WI38 (cell line): ENCODE results near the gene VPS26C.
"Not testable (repeated sequence)": the region's sequence is repeated elsewhere in the genome, so short reads cannot be mapped to it uniquely, and the experiment has no call there.

Experiments used
- H3K4me3 ChIP-seq: 2 replicates; pipeline ENCODE4 v1.5.1; 2011; ENCODE audit warnings: low read depth, mild to moderate bottlenecking, control low read depth, low read length
- TF ChIP-seq, protein P1 (sequence below): IDR thresholded peaks from 2 replicates; pipeline ENCODE4 v1.5.1; 2012; ENCODE audit warnings: low read depth, mild to moderate bottlenecking, control low read depth, low read length

VPS26C gene

GRCh38 chr21:37267269-37268185 lies at the start of gene VPS26C:
VPS26C (minus strand) TSS chr21:37267334; CDS start chr21:37267294, 40 bp downstream.
- TF ChIP-seq, protein P1, sequence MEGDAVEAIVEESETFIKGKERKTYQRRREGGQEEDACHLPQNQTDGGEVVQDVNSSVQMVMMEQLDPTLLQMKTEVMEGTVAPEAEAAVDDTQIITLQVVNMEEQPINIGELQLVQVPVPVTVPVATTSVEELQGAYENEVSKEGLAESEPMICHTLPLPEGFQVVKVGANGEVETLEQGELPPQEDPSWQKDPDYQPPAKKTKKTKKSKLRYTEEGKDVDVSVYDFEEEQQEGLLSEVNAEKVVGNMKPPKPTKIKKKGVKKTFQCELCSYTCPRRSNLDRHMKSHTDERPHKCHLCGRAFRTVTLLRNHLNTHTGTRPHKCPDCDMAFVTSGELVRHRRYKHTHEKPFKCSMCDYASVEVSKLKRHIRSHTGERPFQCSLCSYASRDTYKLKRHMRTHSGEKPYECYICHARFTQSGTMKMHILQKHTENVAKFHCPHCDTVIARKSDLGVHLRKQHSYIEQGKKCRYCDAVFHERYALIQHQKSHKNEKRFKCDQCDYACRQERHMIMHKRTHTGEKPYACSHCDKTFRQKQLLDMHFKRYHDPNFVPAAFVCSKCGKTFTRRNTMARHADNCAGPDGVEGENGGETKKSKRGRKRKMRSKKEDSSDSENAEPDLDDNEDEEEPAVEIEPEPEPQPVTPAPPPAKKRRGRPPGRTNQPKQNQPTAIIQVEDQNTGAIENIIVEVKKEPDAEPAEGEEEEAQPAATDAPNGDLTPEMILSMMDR = no peak
- peak within 1 kb of the TSS; percentile 85 for H3K4me3 ChIP-seq

DNA sequence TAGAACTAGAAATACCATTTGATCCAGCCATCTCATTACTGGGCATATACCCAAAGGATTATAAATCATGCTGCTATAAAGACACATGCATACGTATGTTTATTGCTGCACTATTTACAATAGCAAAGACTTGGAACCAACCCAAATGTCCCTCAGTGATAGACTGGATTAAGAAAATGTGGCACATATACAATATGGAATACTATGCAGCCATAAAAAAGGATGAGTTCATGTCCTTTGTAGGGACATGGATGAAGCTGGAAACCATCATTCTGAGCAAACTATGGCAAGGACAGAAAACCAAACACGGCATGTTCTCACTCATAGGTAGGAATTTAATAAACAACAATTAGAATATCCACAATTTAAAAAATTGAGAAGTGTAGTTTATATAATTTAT lies 48.9 kb upstream of the VPS26C start:
- not testable (repeated sequence) for H3K4me3 ChIP-seq

GRCh38 chr21:37300114-37300751 lies 33.1 kb upstream of the VPS26C start:
- no peak overlapping the region for H3K4me3 ChIP-seq
- TF ChIP-seq, protein P1 = no peak

- H3K4me3 ChIP-seq = no peak overlapping the region
- TF ChIP-seq, protein P1 = no peak
Observed at GRCh38 chr21:37297364-37297763, 30.2 kb upstream of the VPS26C start.

DNA sequence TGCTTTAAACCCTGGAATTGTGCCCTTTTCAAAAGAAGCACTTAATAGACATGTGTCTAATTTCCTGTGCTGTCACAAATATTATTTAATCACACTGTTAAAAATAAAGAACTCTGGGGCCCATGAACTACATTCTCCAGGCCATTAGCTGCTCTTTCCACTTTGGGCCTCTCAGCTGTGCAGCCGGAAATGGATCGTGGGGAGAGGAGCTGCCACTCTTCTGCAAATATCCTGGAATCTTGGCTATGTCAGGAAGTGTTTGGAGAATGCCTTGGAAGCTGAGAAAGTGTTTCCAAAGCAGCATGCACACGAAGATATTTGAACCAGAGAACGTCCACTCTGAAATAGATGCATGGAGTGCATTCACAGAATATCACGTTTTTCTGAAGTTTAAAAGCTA lies 27.5 kb upstream of the VPS26C start:
- H3K4me3 ChIP-seq = no peak overlapping the region
- TF ChIP-seq, protein P1 = no peak

DNA sequence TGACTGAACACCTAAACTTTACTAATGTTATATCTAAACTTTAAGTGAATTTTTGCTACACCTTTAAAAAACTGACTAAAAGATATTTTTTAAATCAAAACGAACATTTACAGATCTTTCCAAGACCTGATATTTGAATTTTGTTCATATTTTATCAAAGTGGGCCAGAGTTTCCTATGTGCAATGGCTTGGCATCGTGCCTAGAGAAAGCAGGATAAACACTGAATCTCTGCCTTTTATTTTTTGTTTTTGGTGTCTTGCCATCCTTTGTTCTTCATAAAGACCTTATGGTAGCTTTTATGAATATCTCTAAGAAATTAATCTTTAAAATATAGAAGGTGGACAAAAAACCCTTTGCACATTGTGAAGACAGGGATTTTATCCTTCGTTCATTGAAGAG lies 25.8 kb upstream of the VPS26C start:
- H3K4me3 ChIP-seq = no peak overlapping the region
- TF ChIP-seq, protein P1 = no peak

GRCh38 chr21:37292041-37292440 lies 24.9 kb upstream of the VPS26C start:
- no peak overlapping the region for H3K4me3 ChIP-seq
- TF ChIP-seq, protein P1 = no peak

DNA sequence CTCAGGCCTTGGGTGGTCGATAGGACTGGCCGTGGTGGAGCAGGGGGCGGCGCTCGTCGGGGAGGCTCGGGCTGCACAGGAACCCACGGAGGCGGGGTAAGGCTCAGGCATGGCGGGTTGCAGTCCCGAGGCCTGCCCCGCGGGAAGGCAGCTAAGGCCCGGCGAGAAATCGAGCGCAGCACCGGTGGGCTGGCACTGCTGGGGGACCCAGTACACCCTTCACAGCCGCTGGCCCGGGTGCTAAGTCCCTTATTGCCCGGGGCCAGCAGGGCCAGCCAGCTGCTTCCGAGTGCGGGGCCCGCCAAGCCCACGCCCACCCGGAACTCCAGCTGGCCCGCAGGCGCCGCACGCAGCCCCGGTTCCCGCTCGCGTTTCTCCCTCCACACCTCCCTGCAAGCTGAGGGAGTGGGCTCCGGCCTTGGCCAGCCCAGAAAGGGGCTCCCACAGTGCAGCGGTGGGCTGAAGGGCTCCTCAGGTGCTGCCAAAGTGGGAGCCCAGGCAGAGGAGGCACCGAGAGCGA lies 16.1 kb upstream of the VPS26C start:
- H3K4me3 ChIP-seq = not testable (repeated sequence)

DNA sequence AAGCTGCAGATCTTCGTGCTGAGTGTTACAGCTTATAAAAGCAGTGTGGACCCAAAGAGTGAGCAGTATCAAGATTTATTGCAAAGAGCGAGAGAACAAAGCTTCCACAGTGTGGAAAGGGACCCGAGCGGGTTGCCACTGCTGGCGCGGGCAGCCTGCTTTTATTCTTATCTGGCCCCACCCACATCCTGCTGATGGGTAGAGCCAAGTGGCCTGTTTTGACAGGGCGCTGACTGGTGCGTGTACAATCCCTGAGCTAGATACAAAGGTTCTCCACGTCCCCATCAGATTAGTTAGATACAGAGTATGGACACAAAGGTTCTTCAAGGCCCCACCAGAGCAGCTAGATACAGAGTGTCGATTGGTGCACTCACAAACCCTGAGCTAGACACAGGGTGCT lies 15.5 kb upstream of the VPS26C start:
- not testable (repeated sequence) for H3K4me3 ChIP-seq
